Measurements from ENCODE around the gene ULBP3.
"Not testable (repeated sequence)": the region's sequence is repeated elsewhere in the genome, so short reads cannot be mapped to it uniquely, and the experiment has no call there.

Gene ULBP3

DNA sequence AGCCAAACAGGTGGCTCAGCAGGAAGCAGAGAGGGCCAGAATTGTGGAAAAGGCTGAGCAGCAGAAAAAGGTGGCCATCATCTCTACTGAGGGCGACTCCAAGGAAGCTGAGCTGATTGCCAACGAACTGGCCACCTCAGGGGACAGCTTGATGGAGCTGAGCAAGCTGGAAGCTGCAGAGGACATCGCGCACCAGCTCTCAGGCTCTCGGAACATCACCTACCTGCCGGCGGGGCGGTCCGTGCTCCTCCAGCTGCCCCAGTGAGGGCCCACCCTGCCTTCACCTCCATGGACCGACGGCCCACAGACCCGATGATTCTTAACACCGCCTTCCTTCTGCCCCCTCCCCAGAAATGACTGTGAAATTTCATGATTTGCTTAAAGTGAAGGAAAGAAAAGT lies 25.8 kb downstream of the ULBP3 start:
- DNase-seq (ENCODE audit: low read depth) = no peak

DNA sequence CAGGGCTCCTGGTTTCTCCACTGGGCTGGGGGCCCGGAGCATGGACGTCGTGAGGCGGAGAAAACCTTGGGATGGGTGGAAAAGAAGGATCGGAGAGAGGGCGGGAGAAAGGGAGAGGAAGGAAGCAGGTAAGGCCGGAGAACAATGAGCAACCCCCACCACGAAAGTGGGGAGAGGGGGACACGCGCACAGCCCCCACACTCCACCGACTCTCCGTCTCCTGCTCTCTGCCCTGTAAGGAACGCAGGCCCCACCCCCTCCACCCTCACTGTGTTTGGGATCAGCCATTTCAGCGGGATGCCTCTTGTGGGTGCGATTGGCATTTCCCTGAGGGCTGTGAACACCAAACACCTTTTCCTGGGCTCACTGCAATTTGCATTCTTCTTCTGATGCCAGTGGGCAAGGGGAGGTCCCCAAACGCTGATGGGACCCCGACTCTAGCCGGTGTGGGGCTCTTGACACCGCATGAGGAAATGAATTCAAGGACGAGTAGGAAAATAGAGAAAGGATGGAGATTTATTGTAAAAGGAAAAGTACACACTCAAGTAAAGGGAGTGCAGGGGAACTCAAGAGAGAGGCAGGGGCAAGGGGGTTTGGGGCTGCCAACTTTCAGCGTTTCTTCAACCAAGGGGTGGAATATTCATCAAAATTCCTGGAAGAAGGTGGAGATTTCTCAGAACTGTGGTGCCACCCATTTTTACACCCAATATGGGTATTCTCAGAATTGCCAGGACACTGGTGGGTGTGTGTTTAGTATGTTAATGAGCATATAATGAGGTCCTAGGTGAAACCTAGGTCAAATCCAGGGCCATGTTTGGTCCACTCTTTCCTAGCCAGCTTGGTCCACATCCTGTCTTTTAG lies 30.5 kb downstream of the ULBP3 start:
- no peak for DNase-seq (ENCODE audit: low read depth)

DNA sequence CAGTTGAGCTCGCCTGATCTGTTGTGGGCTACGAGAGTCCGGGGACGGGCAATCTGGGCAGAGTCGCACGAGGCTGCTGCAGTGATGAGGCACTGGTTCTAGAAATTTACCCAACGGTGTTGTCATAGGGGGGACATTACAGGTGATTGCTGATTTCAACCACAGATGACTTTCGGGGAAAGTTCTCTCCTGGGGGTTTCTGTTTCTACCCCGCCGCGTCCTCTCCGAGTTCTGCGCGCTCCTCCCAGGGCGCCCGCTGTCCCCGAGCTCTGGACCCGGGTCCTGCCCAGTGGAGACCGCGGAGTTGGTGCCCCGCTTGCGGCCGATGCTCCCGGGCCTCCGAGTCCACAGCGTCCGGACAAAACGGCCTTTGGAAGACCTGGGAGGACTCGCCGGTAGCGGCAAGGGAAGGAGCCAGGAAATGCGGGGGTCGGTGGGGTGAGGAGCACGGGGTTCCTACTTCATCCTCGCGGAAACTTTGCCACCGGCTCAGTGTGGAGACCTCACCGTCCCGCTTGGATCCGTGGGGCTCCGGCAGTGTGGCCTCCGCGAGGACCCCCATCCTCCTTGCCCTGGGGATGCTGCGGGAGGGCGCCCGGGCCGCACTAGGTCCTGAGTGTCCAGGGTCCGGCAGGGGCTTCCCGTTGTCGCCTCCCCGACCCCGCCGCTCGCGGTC lies 31.3 kb downstream of the ULBP3 start:
- DNase-seq (ENCODE audit: low read depth) = no peak

DNA sequence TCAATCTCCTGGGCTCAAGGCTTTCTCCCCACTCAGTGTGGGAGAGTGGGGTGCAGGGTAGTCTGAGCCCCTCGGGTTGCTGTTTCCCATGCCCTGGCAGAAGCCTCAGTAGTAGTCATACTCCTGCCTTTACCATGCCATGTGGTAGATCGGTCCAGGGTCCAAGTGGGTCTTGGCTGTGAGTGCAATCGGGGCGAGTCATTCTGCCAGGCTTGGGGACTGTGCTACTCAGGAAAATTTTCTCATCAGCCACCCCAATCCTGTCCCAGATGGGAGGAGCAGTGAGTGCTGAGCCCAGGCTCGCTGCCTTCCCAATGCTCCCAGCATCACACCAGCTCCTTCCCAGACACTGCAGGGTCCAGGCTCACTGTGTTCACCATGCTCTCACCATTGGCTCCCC lies 32.8 kb downstream of the ULBP3 start:
- no peak for DNase-seq (ENCODE audit: low read depth)

DNA sequence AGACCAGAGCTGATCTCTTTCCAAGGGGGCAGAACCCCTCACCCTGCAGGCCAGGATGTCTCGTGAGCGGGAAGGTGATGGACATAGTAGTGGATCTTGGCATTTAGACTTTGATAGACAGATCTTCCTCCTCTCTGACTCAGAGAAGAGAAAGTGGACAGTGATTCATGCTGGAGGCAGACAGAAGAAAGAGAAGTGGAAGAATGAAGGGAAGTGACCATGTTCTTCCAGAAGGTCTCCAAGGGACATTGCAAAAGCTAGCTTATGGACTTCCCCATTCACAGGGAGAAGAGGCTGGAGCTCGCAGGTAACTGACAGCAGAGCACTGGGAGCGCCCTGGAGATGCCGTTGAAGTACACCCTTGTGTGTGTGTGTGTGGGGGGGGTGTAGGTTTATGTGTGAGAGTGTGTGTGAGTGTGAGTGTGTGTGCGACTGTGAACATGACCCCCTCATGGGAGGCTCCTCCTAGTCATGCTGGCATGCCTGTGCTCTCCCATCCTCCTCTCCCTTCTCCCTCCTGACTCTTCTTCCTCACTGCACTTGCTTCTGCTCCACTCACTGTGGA lies 35.6 kb downstream of the ULBP3 start:
- no peak for DNase-seq (ENCODE audit: low read depth)

DNA sequence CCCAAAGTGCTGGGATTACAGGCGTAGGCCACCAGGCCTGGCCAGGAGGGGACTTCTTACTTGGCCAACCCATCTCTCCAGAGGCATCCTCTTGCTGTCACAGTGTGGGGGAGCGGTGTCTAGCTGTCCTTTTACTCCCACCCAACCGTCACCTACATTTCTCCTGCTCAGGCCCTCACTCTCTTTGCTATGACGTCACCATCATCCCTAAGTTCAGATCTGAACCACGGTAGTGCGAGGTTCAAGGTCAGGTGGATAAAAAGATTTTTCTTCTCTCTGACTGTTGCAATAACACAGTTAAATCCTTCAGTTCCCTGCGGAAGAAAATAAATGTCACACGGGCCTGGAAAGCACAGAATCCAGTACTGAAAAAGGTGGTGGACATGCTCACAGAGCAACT lies 36.3 kb downstream of the ULBP3 start:
- DNase-seq (ENCODE audit: low read depth) = no peak

DNA sequence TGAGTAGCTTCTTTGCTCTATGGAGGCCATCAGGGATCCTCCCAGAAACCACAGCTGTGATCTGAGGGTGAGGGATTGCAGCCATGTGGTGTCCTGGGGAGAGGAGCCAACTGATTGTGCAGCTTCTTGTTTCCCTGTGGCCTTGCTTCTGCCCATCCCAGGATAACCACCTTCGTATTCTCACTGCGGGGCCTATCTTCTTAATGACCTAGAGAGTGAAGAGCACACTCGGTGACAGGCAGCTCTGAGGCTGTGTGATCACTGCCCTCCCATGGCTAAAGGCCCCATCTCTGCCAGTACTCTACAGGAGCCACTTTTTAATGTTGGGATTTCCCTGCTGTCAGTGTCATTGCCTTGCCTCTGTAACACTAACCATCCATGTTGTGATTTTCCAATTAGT lies 38.3 kb downstream of the ULBP3 start:
- DNase-seq (ENCODE audit: low read depth) = no peak

DNA sequence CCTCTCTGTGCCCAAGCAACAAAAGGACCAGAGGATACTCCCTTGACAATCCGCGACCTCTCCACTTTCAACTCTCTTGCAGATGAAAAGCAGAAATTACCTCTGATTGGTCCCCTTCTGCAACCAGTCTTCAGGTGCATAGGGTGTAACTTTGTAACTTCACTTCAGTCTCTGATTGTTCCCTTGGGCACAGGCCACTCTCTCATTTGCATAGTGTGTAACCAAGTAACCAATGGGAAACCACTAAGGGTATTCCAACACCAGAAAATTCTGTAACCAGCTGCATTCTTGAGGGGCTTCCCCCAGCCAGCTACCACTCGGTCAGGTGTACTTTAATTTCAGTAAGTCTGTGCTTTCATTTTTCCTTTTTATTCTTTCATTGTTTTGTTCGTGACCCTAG lies 39.2 kb downstream of the ULBP3 start:
- DNase-seq (ENCODE audit: low read depth) = no peak

DNA sequence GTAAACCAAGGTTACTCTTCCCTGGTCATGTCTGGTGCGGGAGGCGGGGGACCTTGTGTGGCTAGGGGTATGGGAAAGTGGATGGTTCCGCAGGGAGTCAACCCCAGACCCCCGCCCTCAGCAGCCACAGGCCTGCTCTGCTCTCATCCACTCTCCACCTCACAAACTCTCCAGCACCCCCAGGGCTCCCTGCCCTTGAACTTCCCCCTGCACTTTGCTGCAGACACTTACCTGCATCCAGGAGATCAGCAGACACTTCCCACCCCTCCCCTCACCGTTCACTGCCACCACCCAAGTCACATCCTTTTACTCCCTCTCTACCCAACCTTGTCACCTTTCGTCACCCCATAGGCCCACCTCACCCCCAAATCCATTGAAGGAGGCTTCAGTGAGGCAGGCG lies 39.6 kb downstream of the ULBP3 start:
- no peak for DNase-seq (ENCODE audit: low read depth)

DNA sequence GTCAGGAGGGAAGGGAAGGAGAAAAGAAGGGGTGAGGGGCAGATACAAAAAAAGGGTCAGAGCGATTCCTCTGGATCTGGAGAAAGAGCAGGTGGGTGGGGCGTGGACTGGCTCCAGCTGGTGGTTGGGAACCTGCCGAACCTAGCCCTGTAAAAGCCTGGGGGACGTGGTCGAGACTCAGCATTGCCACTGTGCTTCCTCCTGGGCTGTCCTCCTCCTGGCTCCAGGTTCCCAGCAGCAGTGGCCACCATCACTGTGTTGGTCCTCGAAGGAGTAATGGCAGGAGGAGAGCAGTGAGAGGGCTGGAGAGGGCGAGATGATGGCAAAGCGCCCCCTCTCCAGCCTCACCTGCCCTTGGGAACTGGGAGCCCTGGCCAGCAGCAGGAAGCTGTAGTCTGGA lies 40.1 kb downstream of the ULBP3 start:
- DNase-seq (ENCODE audit: low read depth) = no peak

DNA sequence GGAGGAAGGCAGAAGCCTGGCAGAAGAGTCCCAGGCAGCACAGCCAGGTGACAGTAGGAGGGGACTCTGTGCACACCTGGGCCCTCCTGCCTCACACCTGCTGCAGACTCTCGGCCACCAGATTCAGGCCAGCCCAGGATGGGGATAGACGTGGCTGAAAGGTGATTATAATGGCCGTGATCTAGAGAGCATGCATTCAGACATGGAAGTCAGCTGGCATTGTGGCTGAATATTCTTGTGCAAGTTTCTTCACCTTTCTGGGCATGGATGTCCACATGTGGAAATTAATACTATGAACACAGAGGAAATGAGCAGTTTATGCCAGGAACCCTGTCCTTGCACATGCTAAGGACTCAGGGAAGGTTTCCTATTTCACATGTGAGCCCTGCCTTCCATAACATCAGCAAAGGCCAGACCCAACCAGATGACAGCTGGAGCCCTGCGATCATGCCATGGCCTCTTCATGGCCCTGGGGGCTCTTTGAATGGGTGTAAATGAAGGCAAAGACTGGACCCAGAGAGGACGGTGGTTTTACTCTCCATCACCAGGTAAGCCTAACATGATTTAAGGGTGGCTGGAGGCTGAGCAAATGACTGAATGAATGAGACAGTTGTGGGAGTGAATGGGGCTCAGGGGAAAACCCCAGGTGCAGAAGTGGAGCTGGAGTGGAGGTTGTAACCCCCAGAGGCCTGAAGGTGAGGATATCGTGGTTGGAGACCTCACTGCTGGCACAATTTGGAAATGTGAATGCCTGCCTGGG lies 40.9 kb downstream of the ULBP3 start:
- DNase-seq (ENCODE audit: low read depth) = no peak

DNA sequence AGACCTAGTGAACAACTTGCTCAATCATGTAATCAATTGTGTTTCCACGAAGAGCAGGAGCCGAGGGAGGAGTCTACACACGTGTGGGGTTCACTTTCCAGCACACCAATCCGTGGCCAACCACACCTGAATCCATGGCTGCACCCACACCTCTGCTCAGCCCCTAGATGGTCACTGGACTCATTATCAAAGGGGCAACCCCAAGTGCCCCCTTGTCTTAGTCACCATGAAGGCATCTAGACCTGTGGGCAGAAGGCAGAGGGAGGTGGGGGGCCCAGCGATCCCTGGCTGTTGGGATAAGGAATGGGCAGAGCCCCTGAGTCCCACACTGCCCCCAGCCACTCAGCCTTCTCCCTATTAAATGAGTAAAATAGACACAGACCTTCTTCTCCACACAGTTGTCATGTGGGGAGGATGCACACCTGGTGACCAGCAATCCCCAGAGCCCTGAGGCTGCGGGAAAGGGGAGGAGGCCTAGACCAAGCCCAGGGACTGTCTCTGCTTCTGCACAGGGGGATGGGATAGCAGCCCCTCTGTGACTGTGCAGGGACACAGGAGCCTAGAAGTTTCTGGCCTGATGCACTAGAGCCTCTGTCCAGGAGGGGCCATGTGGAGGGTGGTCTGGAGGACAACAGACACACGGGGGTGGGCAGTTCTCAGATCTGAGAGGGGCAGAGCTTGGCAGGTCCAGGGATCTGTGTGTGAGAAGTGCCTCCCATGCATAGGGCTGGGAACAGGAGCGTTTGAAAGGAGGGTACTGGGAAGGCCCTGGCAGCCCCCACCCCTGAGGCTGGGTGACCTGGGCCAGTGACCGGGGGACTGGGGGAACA lies 41.7 kb downstream of the ULBP3 start:
- no peak for DNase-seq (ENCODE audit: low read depth)

DNA sequence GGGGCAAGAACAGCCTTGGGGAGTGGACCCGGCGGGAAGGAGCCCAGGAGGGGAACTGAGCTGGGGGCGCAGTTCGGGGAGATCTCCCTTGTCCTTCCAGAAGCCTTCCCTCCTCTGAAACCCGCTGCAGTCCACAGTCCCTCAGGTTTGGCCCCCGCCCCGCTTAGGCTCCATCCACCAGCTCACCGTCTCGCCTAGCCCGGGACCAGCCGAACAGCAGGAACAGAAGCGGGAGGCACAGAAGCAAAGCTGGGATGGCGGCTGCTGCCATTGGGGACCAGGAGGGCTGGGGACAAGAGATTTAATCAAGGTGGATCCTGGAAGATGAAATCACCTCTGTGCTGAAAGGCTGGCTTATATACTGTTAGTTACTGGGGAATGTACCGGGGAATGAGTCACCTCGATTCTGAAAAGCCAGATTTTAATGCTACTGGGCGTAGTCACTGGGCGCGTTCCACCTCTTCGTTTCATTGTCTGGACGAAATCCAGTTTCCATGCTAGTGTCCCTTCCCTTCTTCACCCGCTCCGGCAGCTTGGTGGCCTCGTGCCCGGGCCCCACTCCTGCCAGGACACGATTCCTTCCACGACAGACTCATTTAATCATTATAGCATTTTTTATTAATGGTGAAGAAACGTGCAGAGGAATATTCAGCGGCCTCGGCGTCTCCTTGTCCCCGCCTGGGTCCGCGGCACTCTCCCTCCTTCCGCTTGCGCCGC lies 43.6 kb downstream of the ULBP3 start, which contains the start of gene RAET1L:
TSS of gene RAET1L (minus strand) at position 332 of the 717 bp plus-strand sequence. CDS start at position 271, 61 bp downstream.
- no peak for DNase-seq (ENCODE audit: low read depth)

DNA sequence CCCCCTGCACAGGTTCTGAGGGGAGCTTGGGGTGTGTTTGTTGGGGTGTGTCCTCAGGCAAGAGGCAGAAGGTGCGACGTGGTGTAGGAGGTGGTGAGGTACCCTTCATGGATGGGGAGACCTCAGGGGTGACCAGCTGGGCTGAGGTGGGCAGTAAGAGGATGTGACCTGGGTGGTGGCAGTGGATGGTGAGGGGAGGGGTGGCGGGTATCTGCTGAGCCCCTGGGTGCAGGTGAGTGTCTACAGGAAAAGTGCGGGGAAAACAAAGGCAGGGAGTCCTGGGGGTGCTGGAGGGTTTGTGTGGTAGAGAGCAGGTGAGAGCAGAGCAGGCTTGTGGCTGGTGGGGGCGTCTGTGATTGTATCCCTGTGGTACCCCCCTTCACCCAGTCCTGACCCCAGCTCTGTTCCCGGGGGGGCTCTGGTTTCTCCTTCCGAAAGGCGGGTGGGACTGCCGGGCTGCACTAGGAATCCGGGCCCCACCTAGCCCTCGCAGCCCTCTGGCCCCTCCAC lies 44.2 kb downstream of the ULBP3 start:
- DNase-seq (ENCODE audit: low read depth) = no peak

DNA sequence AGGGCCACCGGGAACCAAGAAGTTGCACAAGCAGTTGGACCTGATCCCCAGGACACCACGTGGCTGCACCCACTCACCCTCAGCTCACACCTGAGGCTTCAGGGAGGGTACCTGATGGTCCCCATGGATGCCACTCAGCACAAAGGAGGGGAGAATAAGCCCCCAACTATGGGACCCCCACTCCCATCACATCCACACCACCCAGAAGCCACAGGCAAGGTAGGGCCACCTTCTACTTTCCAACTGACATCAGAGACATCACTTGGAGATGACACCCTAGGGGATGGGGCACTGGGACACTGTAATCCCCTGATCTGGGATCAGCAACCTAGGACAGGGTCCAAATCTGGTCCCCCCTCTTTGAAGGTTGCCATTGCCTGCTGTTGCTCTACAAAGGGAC lies 44.9 kb downstream of the ULBP3 start:
- not testable (repeated sequence) for DNase-seq (ENCODE audit: low read depth)

DNA sequence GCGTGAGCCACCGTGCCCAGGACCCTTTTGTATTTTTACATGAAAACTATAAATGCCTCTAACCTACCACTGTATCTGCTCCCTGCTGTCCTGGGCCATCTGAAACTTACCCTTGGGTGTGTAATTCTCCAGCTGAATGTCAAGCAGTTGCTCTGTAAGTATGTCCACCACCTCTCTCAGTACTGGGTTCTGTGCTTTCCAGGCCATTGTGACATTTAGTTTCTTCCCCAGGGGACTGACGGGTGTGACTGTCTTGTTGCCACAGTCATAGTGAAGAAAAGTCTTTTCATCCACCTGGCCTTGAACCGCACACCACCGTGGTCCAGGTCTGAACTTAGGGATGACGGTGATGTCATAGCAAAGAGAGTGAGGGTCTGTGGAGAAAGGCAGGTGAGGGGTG lies 47.1 kb downstream of the ULBP3 start:
- not testable (repeated sequence) for DNase-seq (ENCODE audit: low read depth)

DNA sequence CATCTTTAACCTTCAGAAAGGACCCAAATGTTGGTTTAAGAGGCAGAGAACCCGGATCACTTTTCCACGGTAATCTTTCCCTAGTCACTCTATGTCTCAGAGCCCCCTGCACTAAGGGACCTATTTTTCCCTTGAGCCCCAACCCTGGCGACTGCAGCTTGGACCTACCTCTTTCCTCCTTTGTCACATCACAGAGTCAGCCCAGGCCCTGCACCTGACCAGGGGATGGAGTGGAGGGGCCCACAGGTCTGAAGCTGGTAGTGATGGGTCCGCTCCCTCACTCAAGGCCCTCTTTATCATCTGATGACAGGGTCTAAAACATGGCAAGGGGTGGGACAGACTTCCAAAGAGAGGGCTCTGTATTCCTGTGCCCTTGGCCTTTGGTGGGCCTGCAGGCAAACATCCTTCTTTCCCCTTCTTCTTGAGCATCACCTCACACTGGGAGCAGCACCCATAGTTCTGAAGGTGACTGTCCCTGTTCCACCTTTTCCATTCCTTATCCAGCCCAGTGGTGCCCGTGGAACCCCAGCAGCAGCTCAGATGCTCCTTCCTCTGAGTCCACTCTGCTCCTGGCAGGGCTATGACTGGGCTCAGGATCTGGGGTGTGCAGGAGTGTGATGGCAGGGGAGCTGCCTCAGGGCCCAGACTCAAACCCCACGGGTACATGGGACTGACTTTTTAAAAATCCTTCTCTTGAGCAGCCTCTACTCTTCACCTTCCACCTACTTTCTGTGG lies 49.9 kb downstream of the ULBP3 start:
- DNase-seq (ENCODE audit: low read depth) = no peak

DNA sequence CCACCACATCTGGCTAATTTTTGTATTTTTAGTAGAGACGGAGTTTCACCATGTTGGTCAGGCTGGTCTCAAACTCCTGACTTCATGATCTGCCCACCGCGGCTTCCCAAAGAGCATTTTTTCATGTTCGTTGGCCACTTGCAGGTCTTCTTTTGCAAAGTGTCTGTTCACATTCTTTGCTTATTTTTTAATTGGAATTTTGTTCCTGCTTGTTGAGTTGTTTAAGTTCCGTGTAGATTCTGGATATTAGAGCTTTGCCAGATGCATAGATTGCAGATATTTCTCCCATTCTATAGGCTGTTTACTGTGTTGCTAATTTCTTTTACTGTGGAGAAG lies 51.8 kb downstream of the ULBP3 start:
- DNase-seq (ENCODE audit: low read depth) = not testable (repeated sequence)

DNA sequence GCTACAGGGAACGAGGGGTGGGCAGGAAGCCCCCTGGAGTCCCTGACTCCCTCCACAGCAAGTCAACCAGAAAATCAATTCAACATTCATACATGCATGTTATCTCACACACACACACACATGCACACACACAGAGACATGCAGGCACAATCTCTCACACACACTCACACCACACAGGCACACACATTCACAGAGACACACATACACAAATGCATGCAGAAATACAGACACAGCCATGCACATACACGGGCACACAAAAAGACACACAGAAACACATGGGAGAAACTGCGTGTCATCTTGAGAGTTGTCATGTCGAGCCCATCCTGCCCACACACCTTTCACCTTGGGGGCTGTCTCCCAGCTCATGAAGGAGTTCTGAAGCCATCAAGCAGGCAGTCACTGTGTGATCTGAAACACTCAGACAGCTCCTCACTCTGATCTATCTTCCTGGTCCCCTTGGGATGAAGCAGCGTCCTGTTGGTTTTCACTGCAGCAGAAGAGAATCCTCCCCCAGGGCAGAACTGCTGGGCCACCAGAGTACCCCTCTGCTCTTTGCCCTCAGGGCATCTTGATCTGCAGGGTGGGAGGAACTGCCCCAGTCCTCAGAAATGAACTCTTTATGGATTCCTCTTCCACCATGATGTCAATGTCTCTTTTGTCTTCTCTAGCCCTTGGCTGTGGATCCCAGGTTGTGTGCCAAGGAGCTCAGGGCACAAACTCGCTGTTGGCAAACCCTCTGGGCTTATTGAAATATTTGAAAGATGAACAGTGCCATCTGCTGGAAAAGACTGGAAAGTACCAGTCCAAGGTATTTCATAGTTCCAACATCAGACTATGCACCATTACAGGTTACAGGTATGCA lies 52.4 kb downstream of the ULBP3 start:
- peak; percentile 36 for DNase-seq (ENCODE audit: low read depth)
